DND-41 (cell line): Measurements from ENCODE around the gene ATP6V1B1.

Source experiments
- ATAC-seq: fragments of 200-7000 bp; cut with Tn5 transposase; 3 replicates; pipeline ENCODE4 v1.9.1; 2021; ENCODE audit warnings: low read depth; ENCODE audit not compliant: insufficient read depth
- DNase-seq: peaks from one replicate; pipeline ENCODE4 v3.0.0-alpha.2; 2020
- H2AFZ ChIP-seq: 2 replicates; pipeline ENCODE4 v1.6.0; 2012; ENCODE audit warnings: low read depth, low read length
- H3K27ac ChIP-seq: 2 replicates; pipeline ENCODE4 v1.5.1; 2012; ENCODE audit warnings: low read length, inconsistent platforms
- H3K27me3 ChIP-seq: fragments of 200-600 bp; sonication (generic); 2 replicates; pipeline ENCODE4 v1.6.0; 2012; ENCODE audit warnings: low read length, mild to moderate bottlenecking, inconsistent platforms; ENCODE audit not compliant: insufficient read depth, poor library complexity
- H3K36me3 ChIP-seq: 2 replicates; pipeline ENCODE4 v1.5.1; 2012; ENCODE audit warnings: low read length, inconsistent platforms; ENCODE audit not compliant: insufficient read depth
- H3K4me1 ChIP-seq: 2 replicates; pipeline ENCODE4 v1.5.1; 2012; ENCODE audit warnings: mild to moderate bottlenecking, low read length; ENCODE audit not compliant: insufficient read depth
- H3K4me2 ChIP-seq: 2 replicates; pipeline ENCODE4 v1.6.0; 2012; ENCODE audit warnings: mild to moderate bottlenecking, moderate library complexity, low read length, inconsistent platforms; ENCODE audit not compliant: insufficient read depth
- H3K4me3 ChIP-seq, 2 experiments: fragments of 200-600 bp in 1 of 2; shearing (Covaris generic) in 1 of 2; 2 replicates each; pipeline ENCODE4 v1.5.1; 2012 to 2016; ENCODE audit warnings: inconsistent platforms in 2 of 2, low read length in 2 of 2, mild to moderate bottlenecking in 2 of 2, low read depth in 1 of 2, moderate library complexity in 1 of 2
- H3K79me2 ChIP-seq: 2 replicates; pipeline ENCODE4 v1.6.0; 2012; ENCODE audit warnings: low read length, inconsistent platforms; ENCODE audit not compliant: insufficient read depth
- H3K9ac ChIP-seq: 2 replicates; pipeline ENCODE4 v1.6.0; 2012; ENCODE audit warnings: low read depth, mild to moderate bottlenecking, inconsistent platforms, low read length, moderate library complexity
- H3K9me3 ChIP-seq: 2 replicates; pipeline ENCODE4 v1.5.1; 2012; ENCODE audit warnings: low read length, moderate library complexity, mild to moderate bottlenecking, inconsistent platforms; ENCODE audit not compliant: insufficient read depth, severe bottlenecking
- H4K20me1 ChIP-seq: 2 replicates; pipeline ENCODE4 v1.6.0; 2012; ENCODE audit warnings: low read length; ENCODE audit not compliant: insufficient read depth
- CTCF ChIP-seq: IDR thresholded peaks from 2 replicates; pipeline ENCODE4 v1.5.1; 2012; ENCODE audit warnings: borderline replicate concordance, low read length, moderate library complexity, mild to moderate bottlenecking; ENCODE audit not compliant: poor library complexity, severe bottlenecking; ENCODE audit errors: extremely low read depth
- EZH2 ChIP-seq: IDR thresholded peaks from 3 replicates; pipeline ENCODE4 v1.6.1; 2012; ENCODE audit warnings: borderline replicate concordance, low read depth, mild to moderate bottlenecking, moderate library complexity, low read length, inconsistent platforms; ENCODE audit not compliant: severe bottlenecking

ATP6V1B1 gene

GRCh38 chr2:70934981-70935380 lies 719 bp upstream of the ATP6V1B1 start:
- Histone ChIP-seq H3K9me3 (no peaks in the 10 kb centered on the region), H3K9ac (no peak overlapping the region), H3K27me3 (no peaks in the 10 kb centered on the region), H3K4me2 (no peak overlapping the region), H3K36me3 (no peaks in the 10 kb centered on the region), H3K27ac (no peak overlapping the region), H3K4me3 (no peak overlapping the region), H3K79me2 (no peaks in the 10 kb centered on the region), H2AFZ (no peak overlapping the region), H4K20me1 (0 out of 2 replicates have a peak, but pooled peaks cover 3% of the 10 kb centered on the region), H3K4me1 (no peaks in the 10 kb centered on the region)
- DNase-seq: no peak
- TF ChIP-seq EZH2 (no peak), CTCF (no peak)
- ATAC-seq: no peak

- Histone ChIP-seq H3K27me3 (no peaks in the 10 kb centered on the region), H3K36me3 (no peaks in the 10 kb centered on the region), H3K4me2 (no peak overlapping the region), H3K4me3 (no peak overlapping the region), H4K20me1 (0 out of 2 replicates have a peak, but pooled peaks cover 3% of the 10 kb centered on the region), H3K4me1 (no peaks in the 10 kb centered on the region), H3K9ac (no peak overlapping the region), H2AFZ (no peak overlapping the region), H3K9me3 (no peaks in the 10 kb centered on the region), H3K27ac (no peak overlapping the region), H3K79me2 (no peaks in the 10 kb centered on the region)
- TF ChIP-seq EZH2 (no peak), CTCF (no peak)
- DNase-seq (no peak), ATAC-seq (0 out of 3 replicates have a peak, but pooled peaks have one; percentile 22)
Observed at GRCh38 chr2:70936165-70936978, 672 bp downstream of the ATP6V1B1 start.

- Histone ChIP-seq H3K4me1 (no peaks in the 10 kb centered on the region), H3K4me3 (no peak overlapping the region), H2AFZ (no peak overlapping the region), H3K79me2 (no peaks in the 10 kb centered on the region), H3K9me3 (no peaks in the 10 kb centered on the region), H3K27me3 (no peaks in the 10 kb centered on the region), H4K20me1 (0 out of 2 replicates have a peak, but pooled peaks cover 3% of the 10 kb centered on the region), H3K27ac (no peak overlapping the region), H3K4me2 (no peak overlapping the region), H3K36me3 (no peaks in the 10 kb centered on the region), H3K9ac (no peak overlapping the region)
- ATAC-seq (no peak), DNase-seq (no peak)
- TF ChIP-seq EZH2: no peak
- TF ChIP-seq CTCF: no peak
Observed at GRCh38 chr2:70936979-70937811, 1.5 kb downstream of the ATP6V1B1 start.
